H7 (cell line): ENCODE data around the gene TJP2. TPM values are rescaled to one million over a fixed set of nuclear protein-coding genes. Genes with fewer than 3 reads are reported as not detected.
A peak's percentile ranks its signal among the peaks of the same experiment; 100 is the strongest.

Experiments
- DNase-seq: peaks from one replicate; pipeline ENCODE4 v3.0.0; 2012
- H3K27me3 ChIP-seq: 2 replicates; pipeline ENCODE4 v1.6.0; 2011; ENCODE audit warnings: mild to moderate bottlenecking, low read length; ENCODE audit not compliant: control insufficient read depth, insufficient read depth
- H3K36me3 ChIP-seq: replicated peaks from 2 replicates; pipeline ENCODE4 v1.5.1; 2011; ENCODE audit warnings: low read length; ENCODE audit not compliant: control insufficient read depth, insufficient read depth
- H3K4me3 ChIP-seq: 2 replicates; pipeline ENCODE4 v1.5.1; 2011; ENCODE audit warnings: low read depth, mild to moderate bottlenecking, control low read depth, low read length, moderate library complexity; ENCODE audit not compliant: insufficient read depth
- total RNA-seq: library from RNA; depleted of rRNA; stranded (reverse); fragments of >200 nt; shearing (Covaris generic); gene quantifications from 2 replicates; pipeline ENCODE4 v1.2.3, GENCODE V29; 2014

TJP2 gene
- total RNA-seq, 1 experiment from 2014 or later, result 107 TPM

DNA sequence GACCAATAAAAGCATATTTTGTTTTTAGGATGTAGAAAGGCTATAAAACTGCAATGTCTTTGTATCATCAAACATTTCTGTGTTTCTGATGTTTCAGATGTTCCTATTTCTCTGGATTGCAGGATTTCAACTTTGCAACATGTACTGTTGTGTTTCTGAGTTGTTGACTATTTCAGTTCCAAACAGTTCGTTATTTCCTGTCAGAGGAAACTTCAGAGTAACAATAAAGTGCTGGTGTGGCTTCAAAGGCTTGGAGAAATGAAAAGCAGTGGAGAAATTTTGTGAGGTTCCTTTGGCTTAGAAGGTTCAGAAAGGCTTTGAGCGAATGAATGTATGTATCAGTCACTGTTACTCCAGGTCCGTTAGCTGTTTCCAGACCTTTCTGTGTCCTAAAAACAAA, 17.2 kb downstream of the TJP2 start:
- Histone ChIP-seq H3K27me3 (no peaks in the 10 kb centered on the region), H3K36me3 (no peaks in the 10 kb centered on the region), H3K4me3 (no peak overlapping the region)
- DNase-seq, result no peak

- no peak overlapping the region for H3K4me3 ChIP-seq
- H3K27me3 ChIP-seq, result no peaks in the 10 kb centered on the region
- H3K36me3 ChIP-seq, result no peaks in the 10 kb centered on the region
- DNase-seq, result no peak
Observed at GRCh38 chr9:69192214-69192613, 18.1 kb downstream of the TJP2 start.

DNA sequence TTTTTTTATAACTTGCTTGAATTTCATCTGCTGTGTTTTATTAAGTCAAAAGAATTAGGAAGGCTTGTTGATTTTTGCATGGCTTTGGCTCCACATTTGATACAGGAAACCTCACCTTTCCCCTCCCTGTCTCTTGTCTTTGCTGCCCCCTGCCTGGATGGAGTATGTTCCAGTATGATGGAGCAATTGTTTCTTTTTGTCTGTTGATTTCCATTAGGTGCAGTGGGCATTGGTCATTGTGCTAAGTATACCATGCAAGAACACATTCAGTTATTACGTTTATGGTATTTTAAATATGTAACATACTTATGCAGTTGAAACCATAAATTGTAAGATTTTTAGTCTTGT, 19.6 kb downstream of the TJP2 start:
- H3K36me3 ChIP-seq, result no peaks in the 10 kb centered on the region
- H3K27me3 ChIP-seq, result no peaks in the 10 kb centered on the region
- no peak overlapping the region for H3K4me3 ChIP-seq
- DNase-seq, result no peak

- H3K27me3 ChIP-seq, result no peaks in the 10 kb centered on the region
- no peak for DNase-seq
- H3K4me3 ChIP-seq, result no peak overlapping the region
Observed at GRCh38 chr9:69194702-69195418, 20.8 kb downstream of the TJP2 start.

GRCh38 chr9:69195668-69196067, 21.6 kb downstream of the TJP2 start:
- DNase-seq, result no peak
- Histone ChIP-seq H3K27me3 (no peaks in the 10 kb centered on the region), H3K4me3 (no peak overlapping the region), H3K36me3 (no peaks in the 10 kb centered on the region)

More at GRCh38 chr9:69194702-69195418, 20.8 kb downstream of the TJP2 start:
- H3K36me3 ChIP-seq, result no peaks in the 10 kb centered on the region

- no peak for DNase-seq
- H3K4me3 ChIP-seq, result no peak overlapping the region
- no peaks in the 10 kb centered on the region for H3K27me3 ChIP-seq
- H3K36me3 ChIP-seq, result no peaks in the 10 kb centered on the region
Observed at GRCh38 chr9:69197687-69198086, 23.6 kb downstream of the TJP2 start.

- no peak overlapping the region for H3K4me3 ChIP-seq
- H3K27me3 ChIP-seq, result no peaks in the 10 kb centered on the region
- no peaks in the 10 kb centered on the region for H3K36me3 ChIP-seq
- no peak for DNase-seq
Observed at GRCh38 chr9:69198521-69199220, 24.6 kb downstream of the TJP2 start.

DNA sequence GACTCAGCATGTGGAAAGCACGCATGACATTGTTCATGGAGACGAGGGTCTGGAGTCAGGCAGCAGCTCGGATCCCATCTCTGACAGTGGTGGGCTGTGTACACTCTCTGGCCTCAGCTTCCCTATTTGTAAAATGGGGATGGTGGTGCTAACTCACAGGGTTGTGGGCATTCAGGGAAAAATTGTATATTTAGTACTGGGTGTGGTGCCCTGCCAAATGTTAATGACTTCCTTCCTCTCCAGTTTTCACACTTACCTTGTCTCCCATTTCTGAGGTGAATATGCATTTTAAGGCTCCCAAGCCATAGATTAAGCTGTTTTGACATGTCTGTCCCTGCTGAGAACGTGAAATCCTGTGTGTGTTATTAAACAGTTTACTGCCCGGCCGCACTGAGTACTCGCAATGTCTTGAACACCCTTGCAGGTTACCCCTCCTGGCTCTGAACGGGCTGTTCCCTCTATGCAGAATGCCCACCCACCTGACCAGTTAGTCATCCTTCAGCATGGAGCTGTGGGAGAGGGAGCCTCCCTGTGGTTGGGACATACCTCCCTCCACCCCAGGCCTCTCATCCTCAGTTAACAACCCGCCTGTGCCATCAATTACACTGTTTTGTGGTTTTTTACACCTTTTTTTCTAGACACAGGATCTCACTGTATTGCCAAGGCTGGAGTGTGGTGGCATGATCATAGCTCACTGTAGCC, 25.8 kb downstream of the TJP2 start:
- H3K27me3 ChIP-seq, result no peaks in the 10 kb centered on the region
- H3K4me3 ChIP-seq, result no peak overlapping the region
- no peaks in the 10 kb centered on the region for H3K36me3 ChIP-seq
- peak; percentile 38 for DNase-seq

DNA sequence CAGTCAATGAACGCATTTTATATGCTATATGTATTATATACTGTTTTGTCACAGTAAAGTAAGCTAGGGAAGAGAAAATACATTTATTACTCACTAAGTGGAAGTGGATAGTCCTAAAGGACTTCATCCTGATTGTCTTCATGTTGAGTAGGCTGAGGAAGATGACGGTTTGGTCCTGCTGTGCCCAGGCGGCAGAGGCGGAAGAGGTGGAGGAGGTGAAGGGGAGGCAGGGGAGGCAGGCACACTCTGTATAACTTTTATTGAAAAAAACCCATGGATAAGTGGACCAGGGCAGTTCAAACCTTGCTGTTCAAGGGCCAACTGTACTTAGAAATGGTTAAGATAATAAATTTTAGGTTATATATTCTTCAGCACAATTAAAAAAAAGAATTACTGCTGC, 28.5 kb downstream of the TJP2 start:
- H3K27me3 ChIP-seq, result no peaks in the 10 kb centered on the region
- no peaks in the 10 kb centered on the region for H3K36me3 ChIP-seq
- no peak for DNase-seq
- H3K4me3 ChIP-seq, result no peak overlapping the region

GRCh38 chr9:69204326-69204725, 30.2 kb downstream of the TJP2 start:
- H3K36me3 ChIP-seq, result no peaks in the 10 kb centered on the region
- no peak for DNase-seq
- no peak overlapping the region for H3K4me3 ChIP-seq
- H3K27me3 ChIP-seq, result no peaks in the 10 kb centered on the region

- H3K27me3 ChIP-seq, result no peaks in the 10 kb centered on the region
- H3K4me3 ChIP-seq, result no peak overlapping the region
- peak; percentile 27 for DNase-seq
- no peaks in the 10 kb centered on the region for H3K36me3 ChIP-seq
Observed at GRCh38 chr9:69204849-69205248, 30.8 kb downstream of the TJP2 start.

- DNase-seq, result no peak
- H3K27me3 ChIP-seq, result no peaks in the 10 kb centered on the region
- no peak overlapping the region for H3K4me3 ChIP-seq
- H3K36me3 ChIP-seq, result no peaks in the 10 kb centered on the region
Observed at GRCh38 chr9:69206047-69206446, 32.0 kb downstream of the TJP2 start.

GRCh38 chr9:69207503-69207902, 33.4 kb downstream of the TJP2 start:
- Histone ChIP-seq H3K4me3 (no peak overlapping the region), H3K27me3 (no peaks in the 10 kb centered on the region), H3K36me3 (no peaks in the 10 kb centered on the region)
- peak; percentile 61 for DNase-seq

DNA sequence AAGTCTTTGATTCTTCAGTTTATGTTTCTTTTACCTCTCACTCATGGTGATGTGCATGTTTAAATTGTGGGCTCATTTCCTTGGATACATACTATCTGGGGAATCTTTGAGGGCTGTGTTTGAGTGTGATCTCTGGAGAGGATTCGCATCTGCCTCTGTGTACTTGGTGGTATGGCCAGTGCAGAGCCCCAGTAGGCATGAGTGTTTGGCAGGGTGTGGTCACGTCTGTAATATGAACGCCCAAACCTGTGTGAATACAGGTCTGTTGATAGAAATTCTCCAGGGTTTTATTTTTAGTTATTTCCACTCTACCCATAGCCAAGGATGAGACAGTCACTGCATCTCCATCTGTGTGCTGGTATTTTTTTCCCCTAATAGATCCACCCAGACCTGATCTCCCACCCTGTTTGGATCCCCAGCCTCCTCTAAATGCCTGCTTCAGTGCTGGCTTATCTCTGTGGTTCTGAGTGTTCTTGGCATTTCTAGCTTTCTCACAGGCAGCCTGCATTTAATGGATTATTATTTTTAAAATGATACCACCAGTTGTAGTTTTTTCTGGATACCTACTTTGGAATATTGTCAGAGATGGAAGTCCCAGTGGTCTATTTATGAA, 37.5 kb downstream of the TJP2 start:
- no peak overlapping the region for H3K4me3 ChIP-seq
- DNase-seq, result no peak
- no peaks in the 10 kb centered on the region for H3K27me3 ChIP-seq
- no peaks in the 10 kb centered on the region; the same call in 1 of the 2 replicates for H3K36me3 ChIP-seq

- DNase-seq, result no peak
Observed at GRCh38 chr9:69213647-69214046, 39.6 kb downstream of the TJP2 start.

More at GRCh38 chr9:69213647-69214046, 39.6 kb downstream of the TJP2 start:
- no peak overlapping the region for H3K4me3 ChIP-seq
- H3K27me3 ChIP-seq, result no peaks in the 10 kb centered on the region
- H3K36me3 ChIP-seq, result peaks cover 6% of the 10 kb centered on the region
